Endothelial cell of umbilical vein (primary cell): ENCODE data around the gene GGN. TPM values are rescaled to one million over a fixed set of nuclear protein-coding genes. Genes with fewer than 3 reads are reported as not detected.

Source experiments
- BruUV-seq: library from RNA; stranded (reverse); fragments of 400-500 nt; replicated peaks from 2 replicates; lab custom pipeline; 2021; lab: Mats Ljungman, UMichigan
- CTCF ChIA-PET: fragments of 300-600, 350-600 bp; sonication (Branson Sonifier 250); formaldehyde crosslinking; loops from one replicate; lab custom pipeline; 2021; ENCODE audit warnings: antibody characterized with exemption, inconsistent platforms; lab: Charles Lee
- POLR2A ChIA-PET: fragments of 300-600, 350-600 bp; sonication (Branson Sonifier 250); formaldehyde crosslinking; loops from one replicate; lab custom pipeline; 2021; ENCODE audit warnings: antibody characterized with exemption, inconsistent platforms; lab: Charles Lee
- DNase-seq: peaks from one replicate; pipeline ENCODE4 v3.0.0-alpha.2; 2011; ENCODE audit warnings: low read depth, low spot score
- FAIRE-seq: peaks from 2 replicates; lab custom pipeline; 2011; peaks lifted over from hg19 to GRCh38; lab: Jason Lieb, UNC
- H2AFZ ChIP-seq: 2 replicates; pipeline ENCODE4 v1.6.0; 2012; ENCODE audit warnings: low read depth, low read length, control low read depth, inconsistent platforms
- H3K27ac ChIP-seq: 2 replicates; pipeline ENCODE4 v1.5.1; 2011; ENCODE audit warnings: low read depth, mild to moderate bottlenecking, control low read depth, low read length, moderate library complexity; ENCODE audit not compliant: insufficient read depth
- H3K27me3 ChIP-seq, 2 experiments: 2 replicates each; pipeline versions ENCODE4 v1.6.0 to v1.6.1; 2011; ENCODE audit warnings: low read length in 2 of 2, mixed read lengths in 1 of 2; ENCODE audit not compliant: control insufficient read depth in 2 of 2, insufficient read depth in 2 of 2
- H3K36me3 ChIP-seq, 2 experiments: 2 replicates in 1 of 2; 3 replicates in 1 of 2; pipeline ENCODE4 v1.5.1; 2011; ENCODE audit warnings: low read length in 2 of 2, mild to moderate bottlenecking in 1 of 2, moderate library complexity in 1 of 2; ENCODE audit not compliant: control insufficient read depth in 2 of 2, insufficient read depth in 2 of 2; ENCODE audit errors: extremely low read depth in 1 of 2
- H3K4me1 ChIP-seq: 3 replicates; pipeline ENCODE4 v1.5.1; 2011; ENCODE audit warnings: mild to moderate bottlenecking, low read length; ENCODE audit not compliant: control insufficient read depth, insufficient read depth; ENCODE audit errors: extremely low read depth
- H3K4me2 ChIP-seq: 2 replicates; pipeline ENCODE4 v1.6.1; 2011; ENCODE audit warnings: low read length, control low read depth, mixed read lengths; ENCODE audit not compliant: insufficient read depth
- H3K4me3 ChIP-seq, 3 experiments: fragments of 200-600 bp in 1 of 3; sonication (generic), shearing (Covaris generic) in 1 of 3; replicated peaks in 1 of 3; 2 replicates each; pipeline ENCODE4 v1.5.1; 2011 to 2016; ENCODE audit warnings: control low read depth in 3 of 3, low read length in 3 of 3, mild to moderate bottlenecking in 2 of 3, inconsistent platforms in 1 of 3, low read depth in 1 of 3, moderate library complexity in 1 of 3; ENCODE audit not compliant: insufficient read depth in 1 of 3
- H3K79me2 ChIP-seq: 2 replicates; pipeline ENCODE4 v1.6.0; 2012; ENCODE audit warnings: low read length, inconsistent platforms; ENCODE audit not compliant: control insufficient read depth, insufficient read depth
- H3K9ac ChIP-seq: replicated peaks from 2 replicates; pipeline ENCODE3; 2011; ENCODE audit warnings: low read length, control low read depth; ENCODE audit not compliant: insufficient read depth; ENCODE audit errors: extremely low read depth
- H3K9me1 ChIP-seq: replicated peaks from 3 replicates; pipeline ENCODE4 v1.6.0; 2011; ENCODE audit warnings: mild to moderate bottlenecking, low read length; ENCODE audit not compliant: control insufficient read depth, insufficient read depth; ENCODE audit errors: extremely low read depth
- H3K9me3 ChIP-seq: replicated peaks from 2 replicates; pipeline ENCODE4 v1.5.1; 2012; ENCODE audit warnings: low read length, inconsistent platforms; ENCODE audit not compliant: control insufficient read depth, insufficient read depth
- H4K20me1 ChIP-seq: replicated peaks from 2 replicates; pipeline ENCODE3; 2011; ENCODE audit warnings: mild to moderate bottlenecking, low read length; ENCODE audit not compliant: control insufficient read depth, insufficient read depth; ENCODE audit errors: extremely low read depth
- EZH2 ChIP-seq: IDR thresholded peaks from 2 replicates; pipeline ENCODE4 v1.6.1; 2012; ENCODE audit warnings: borderline replicate concordance, low read depth, mild to moderate bottlenecking, moderate library complexity, low read length, inconsistent platforms; ENCODE audit not compliant: severe bottlenecking
- MYC ChIP-seq: IDR thresholded peaks from one replicate; pipeline ENCODE4 v1.6.1; 2011; ENCODE audit warnings: mild to moderate bottlenecking, low read depth, low read length
- dilution Hi-C: fragments of 300-500 bp; cut with MboI; formaldehyde crosslinking; loops from one replicate; pipeline ENCODE4 v1.15.0; 2019; ENCODE audit warnings: low sequenced_read_pairs; ENCODE audit not compliant: extremely low pct_ligation_motif_present
- intact Hi-C: fragments of 100-400 bp; cut with micrococcal nuclease; formaldehyde crosslinking; loops from one replicate; pipeline ENCODE4 v1.10.0; 2022
- polyA plus RNA-seq, 4 experiments: library from polyadenylated mRNA; depleted of rRNA in 3 of 4; stranded (reverse) in 3 of 4; unstranded in 1 of 4; fragments of >200 nt; gene quantifications; 2 replicates each; pipeline versions ENCODE4 v1.2.1 to v1.2.3, GENCODE V29; 2011 to 2012; ENCODE audit warnings: missing spikeins in 1 of 4
- total RNA-seq: library from RNA; stranded (reverse); gene quantifications from 2 replicates; pipeline ENCODE4 v1.2.3, GENCODE V29; 2021
- TF ChIP-seq, protein P1 (sequence below): IDR thresholded peaks from 2 replicates; pipeline ENCODE4 v1.6.1; 2011; ENCODE audit not compliant: insufficient read depth, insufficient read length
- TF ChIP-seq, protein P2 (sequence below), 2 donors: IDR thresholded peaks; 1 replicate in 1 of 2; 2 replicates in 1 of 2; pipeline ENCODE4 v1.5.1; 2011; ENCODE audit warnings: low read length in 2 of 2, mild to moderate bottlenecking in 2 of 2, moderate library complexity in 2 of 2, control low read depth in 1 of 2, inconsistent platforms in 1 of 2, low read depth in 1 of 2; ENCODE audit not compliant: insufficient read depth in 1 of 2; ENCODE audit errors: extremely low read depth in 1 of 2

Gene GGN
- total and polyA plus RNA-seq, 2 donors (not counting 3 experiments of a cell fraction or from before 2014, with no cell fraction given) = 0.39 to 0.88 TPM

DNA sequence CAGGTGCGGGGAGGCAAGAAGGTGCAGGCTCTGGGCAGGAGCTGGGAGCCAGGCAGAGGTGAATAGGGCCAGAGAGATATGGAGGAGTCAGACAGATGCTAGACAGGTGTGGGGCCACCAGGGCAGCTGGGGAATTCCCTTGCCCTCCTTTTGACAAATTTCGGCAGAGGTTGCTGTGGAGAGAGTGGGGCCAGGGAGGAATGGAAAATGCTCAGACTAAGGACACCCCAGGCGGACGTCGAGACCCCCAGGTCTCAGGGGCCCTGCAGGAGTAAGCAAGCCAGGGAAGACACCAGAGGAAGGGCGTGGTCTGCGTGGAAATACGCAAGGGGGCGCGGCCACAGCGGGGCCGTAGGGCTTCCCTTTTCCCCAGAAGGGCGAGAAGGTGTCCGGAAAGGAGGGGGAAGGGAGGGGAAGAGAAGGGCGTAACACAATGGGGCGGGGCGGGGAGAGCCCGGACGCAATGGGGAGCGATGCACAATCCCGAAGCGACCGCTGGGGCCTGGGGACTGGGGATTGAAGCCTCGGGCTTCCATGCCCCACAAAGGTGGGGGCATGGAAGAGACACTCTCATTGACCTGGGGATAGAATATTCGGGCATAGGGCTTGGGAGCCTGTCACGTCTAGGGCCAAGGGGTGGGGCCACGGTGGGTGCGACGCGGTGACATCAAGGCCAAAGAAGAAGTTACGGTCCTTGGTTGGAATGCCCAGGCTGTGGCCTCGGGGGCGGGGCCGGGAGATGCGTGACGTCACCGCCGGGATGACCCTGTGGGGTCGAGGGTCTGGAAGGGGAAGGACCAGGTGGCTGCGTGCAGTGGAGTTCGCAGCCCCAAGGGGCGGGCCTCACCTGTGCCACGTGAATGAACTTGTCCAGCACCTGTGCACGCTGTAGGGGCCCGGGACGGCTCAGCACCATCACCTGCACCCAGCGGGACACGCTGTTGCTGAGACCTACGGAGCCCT lies 30.0 kb upstream of the GGN start:
- H4K20me1 ChIP-seq = no peaks in the 10 kb centered on the region
- H3K4me1 ChIP-seq = no peaks in the 10 kb centered on the region
- no peak overlapping the region for H3K4me2 ChIP-seq
- peak overlapping the region; percentile 52 for H2AFZ ChIP-seq
- DNase-seq (no peak), FAIRE-seq (no peak)
- no peaks in the 10 kb centered on the region for H3K36me3 ChIP-seq
- H3K27me3 ChIP-seq = no peaks in the 10 kb centered on the region
- ChIA-PET CTCF (no interaction called here), POLR2A (no interaction called here)
- H3K9me3 ChIP-seq = no peaks in the 10 kb centered on the region
- BruUV-seq = no TSS peak
- H3K4me3 ChIP-seq = no peak overlapping the region
- no peaks in the 10 kb centered on the region for H3K9me1 ChIP-seq
- H3K79me2 ChIP-seq = no peaks in the 10 kb centered on the region
- intact Hi-C loops = no loop called here
- no peak overlapping the region for H3K9ac ChIP-seq
- no peak for TF ChIP-seq MYC
- no peak for TF ChIP-seq EZH2
- TF ChIP-seq, protein P1, sequence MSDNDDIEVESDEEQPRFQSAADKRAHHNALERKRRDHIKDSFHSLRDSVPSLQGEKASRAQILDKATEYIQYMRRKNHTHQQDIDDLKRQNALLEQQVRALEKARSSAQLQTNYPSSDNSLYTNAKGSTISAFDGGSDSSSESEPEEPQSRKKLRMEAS = no peak
- TF ChIP-seq, protein P2, sequence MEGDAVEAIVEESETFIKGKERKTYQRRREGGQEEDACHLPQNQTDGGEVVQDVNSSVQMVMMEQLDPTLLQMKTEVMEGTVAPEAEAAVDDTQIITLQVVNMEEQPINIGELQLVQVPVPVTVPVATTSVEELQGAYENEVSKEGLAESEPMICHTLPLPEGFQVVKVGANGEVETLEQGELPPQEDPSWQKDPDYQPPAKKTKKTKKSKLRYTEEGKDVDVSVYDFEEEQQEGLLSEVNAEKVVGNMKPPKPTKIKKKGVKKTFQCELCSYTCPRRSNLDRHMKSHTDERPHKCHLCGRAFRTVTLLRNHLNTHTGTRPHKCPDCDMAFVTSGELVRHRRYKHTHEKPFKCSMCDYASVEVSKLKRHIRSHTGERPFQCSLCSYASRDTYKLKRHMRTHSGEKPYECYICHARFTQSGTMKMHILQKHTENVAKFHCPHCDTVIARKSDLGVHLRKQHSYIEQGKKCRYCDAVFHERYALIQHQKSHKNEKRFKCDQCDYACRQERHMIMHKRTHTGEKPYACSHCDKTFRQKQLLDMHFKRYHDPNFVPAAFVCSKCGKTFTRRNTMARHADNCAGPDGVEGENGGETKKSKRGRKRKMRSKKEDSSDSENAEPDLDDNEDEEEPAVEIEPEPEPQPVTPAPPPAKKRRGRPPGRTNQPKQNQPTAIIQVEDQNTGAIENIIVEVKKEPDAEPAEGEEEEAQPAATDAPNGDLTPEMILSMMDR (IDR thresholded peaks at IDR 0.05; ENCODE audit: extremely low read depth in 1 of 2, insufficient read depth in 1 of 2, low read depth in 1 of 2, low read length in 2 of 2) = no peak
- dilution Hi-C loops = no loop called here
- no peak overlapping the region for H3K27ac ChIP-seq
